ENCODE data around the gene SOX1.

The SOX1 gene

GRCh38 chr13:112113851-112114250, 46.9 kb downstream of the SOX1 start:
- Histone ChIP-seq H3K9me3 (ENCODE audit: control insufficient read depth, insufficient read depth, low read length) (no peaks in the 10 kb centered on the region), H3K4me1 (ENCODE audit: control insufficient read depth, insufficient read depth, low read length) (no peaks in the 10 kb centered on the region), H3K4me3 (ENCODE audit: low read depth, low read length) (no peak overlapping the region), H3K27me3 (ENCODE audit: control insufficient read depth, insufficient read depth, low read length) (peaks cover 32% of the 10 kb centered on the region), H3K9ac (ENCODE audit: low read depth, low read length) (no peak overlapping the region), H3K36me3 (ENCODE audit: control insufficient read depth, insufficient read depth, low read length) (no peaks in the 10 kb centered on the region)

- Histone ChIP-seq H3K9me3 (ENCODE audit: control insufficient read depth, insufficient read depth, low read length) (no peaks in the 10 kb centered on the region), H3K36me3 (ENCODE audit: control insufficient read depth, insufficient read depth, low read length) (no peaks in the 10 kb centered on the region), H3K4me1 (ENCODE audit: control insufficient read depth, insufficient read depth, low read length) (no peaks in the 10 kb centered on the region), H3K27me3 (ENCODE audit: control insufficient read depth, insufficient read depth, low read length) (peaks cover 27% of the 10 kb centered on the region), H3K4me3 (ENCODE audit: low read depth, low read length) (no peak overlapping the region), H3K9ac (ENCODE audit: low read depth, low read length) (no peak overlapping the region)
Measured at GRCh38 chr13:112114391-112114790, 47.4 kb downstream of the SOX1 start.

GRCh38 chr13:112115403-112116091, 48.6 kb downstream of the SOX1 start:
- Histone ChIP-seq H3K27me3 (ENCODE audit: control insufficient read depth, insufficient read depth, low read length) (peaks cover 21% of the 10 kb centered on the region), H3K4me1 (ENCODE audit: control insufficient read depth, insufficient read depth, low read length) (no peaks in the 10 kb centered on the region), H3K36me3 (ENCODE audit: control insufficient read depth, insufficient read depth, low read length) (no peaks in the 10 kb centered on the region), H3K9me3 (ENCODE audit: control insufficient read depth, insufficient read depth, low read length) (no peaks in the 10 kb centered on the region), H3K9ac (ENCODE audit: low read depth, low read length) (no peak overlapping the region), H3K4me3 (ENCODE audit: low read depth, low read length) (no peak overlapping the region)

GRCh38 chr13:112116187-112116950, 49.4 kb downstream of the SOX1 start:
- Histone ChIP-seq H3K27me3 (ENCODE audit: control insufficient read depth, insufficient read depth, low read length) (peaks cover 18% of the 10 kb centered on the region), H3K4me3 (ENCODE audit: low read depth, low read length) (no peak overlapping the region), H3K9me3 (ENCODE audit: control insufficient read depth, insufficient read depth, low read length) (no peaks in the 10 kb centered on the region)

GRCh38 chr13:112117258-112117954, 50.5 kb downstream of the SOX1 start:
- Histone ChIP-seq H3K4me3 (ENCODE audit: low read depth, low read length) (no peak overlapping the region), H3K4me1 (ENCODE audit: control insufficient read depth, insufficient read depth, low read length) (no peaks in the 10 kb centered on the region), H3K9ac (ENCODE audit: low read depth, low read length) (no peak overlapping the region), H3K27me3 (ENCODE audit: control insufficient read depth, insufficient read depth, low read length) (peaks cover 13% of the 10 kb centered on the region), H3K9me3 (ENCODE audit: control insufficient read depth, insufficient read depth, low read length) (no peaks in the 10 kb centered on the region), H3K36me3 (ENCODE audit: control insufficient read depth, insufficient read depth, low read length) (no peaks in the 10 kb centered on the region)

More at GRCh38 chr13:112116187-112116950, 49.4 kb downstream of the SOX1 start:
- Histone ChIP-seq H3K36me3 (ENCODE audit: control insufficient read depth, insufficient read depth, low read length) (no peaks in the 10 kb centered on the region), H3K9ac (ENCODE audit: low read depth, low read length) (no peak overlapping the region), H3K4me1 (ENCODE audit: control insufficient read depth, insufficient read depth, low read length) (no peaks in the 10 kb centered on the region)

- Histone ChIP-seq H3K4me3 (ENCODE audit: low read depth, low read length) (no peak overlapping the region), H3K9me3 (ENCODE audit: control insufficient read depth, insufficient read depth, low read length) (no peaks in the 10 kb centered on the region), H3K4me1 (ENCODE audit: control insufficient read depth, insufficient read depth, low read length) (no peaks in the 10 kb centered on the region), H3K27me3 (ENCODE audit: control insufficient read depth, insufficient read depth, low read length) (peaks cover 11% of the 10 kb centered on the region), H3K36me3 (ENCODE audit: control insufficient read depth, insufficient read depth, low read length) (no peaks in the 10 kb centered on the region), H3K9ac (ENCODE audit: low read depth, low read length) (no peak overlapping the region)
Measured at GRCh38 chr13:112117955-112118302, 51.0 kb downstream of the SOX1 start.

- no peak overlapping the region for H3K4me3 ChIP-seq (ENCODE audit: low read depth, low read length)
- no peaks in the 10 kb centered on the region for H3K4me1 ChIP-seq (ENCODE audit: control insufficient read depth, insufficient read depth, low read length)
- H3K36me3 ChIP-seq (ENCODE audit: control insufficient read depth, insufficient read depth, low read length), result no peaks in the 10 kb centered on the region
Measured at GRCh38 chr13:112118451-112119064, 51.6 kb downstream of the SOX1 start.

GRCh38 chr13:112119192-112120030, 52.5 kb downstream of the SOX1 start:
- H3K9me3 ChIP-seq (ENCODE audit: control insufficient read depth, insufficient read depth, low read length), result no peaks in the 10 kb centered on the region
- no peaks in the 10 kb centered on the region for H3K36me3 ChIP-seq (ENCODE audit: control insufficient read depth, insufficient read depth, low read length)
- no peaks in the 10 kb centered on the region for H3K4me1 ChIP-seq (ENCODE audit: control insufficient read depth, insufficient read depth, low read length)
- H3K9ac ChIP-seq (ENCODE audit: low read depth, low read length), result no peak overlapping the region
- H3K4me3 ChIP-seq (ENCODE audit: low read depth, low read length), result no peak overlapping the region
- H3K27me3 ChIP-seq (ENCODE audit: control insufficient read depth, insufficient read depth, low read length), result peaks cover 2% of the 10 kb centered on the region

More at GRCh38 chr13:112118451-112119064, 51.6 kb downstream of the SOX1 start:
- Histone ChIP-seq H3K27me3 (ENCODE audit: control insufficient read depth, insufficient read depth, low read length) (peaks cover 6% of the 10 kb centered on the region), H3K9ac (ENCODE audit: low read depth, low read length) (no peak overlapping the region), H3K9me3 (ENCODE audit: control insufficient read depth, insufficient read depth, low read length) (no peaks in the 10 kb centered on the region)

GRCh38 chr13:112120031-112120373, 53.1 kb downstream of the SOX1 start:
- Histone ChIP-seq H3K9ac (ENCODE audit: low read depth, low read length) (no peak overlapping the region), H3K9me3 (ENCODE audit: control insufficient read depth, insufficient read depth, low read length) (no peaks in the 10 kb centered on the region), H3K36me3 (ENCODE audit: control insufficient read depth, insufficient read depth, low read length) (no peaks in the 10 kb centered on the region), H3K27me3 (ENCODE audit: control insufficient read depth, insufficient read depth, low read length) (peaks cover 2% of the 10 kb centered on the region), H3K4me3 (ENCODE audit: low read depth, low read length) (no peak overlapping the region), H3K4me1 (ENCODE audit: control insufficient read depth, insufficient read depth, low read length) (no peaks in the 10 kb centered on the region)
